Esophagus squamous epithelium (tissue), 4 donors: Measurements from ENCODE around the gene DHX29.

Source experiments
- CTCF ChIP-seq, 6 experiments: fragments of 450-650 bp in 4 of 6; fragments of 200-600 bp in 2 of 6; sonication (generic) in 2 of 6; IDR thresholded peaks; one replicate each; pipeline ENCODE4 v1.5.1; 2016 to 2019; ENCODE audit warnings: antibody characterized with exemption in 6 of 6, mild to moderate bottlenecking in 4 of 6, moderate library complexity in 4 of 6
- POLR2A ChIP-seq, 4 donors: fragments of 450-650 bp; IDR thresholded peaks; one replicate each; pipeline ENCODE4 v1.6.1; 2017; ENCODE audit warnings: antibody characterized with exemption in 4 of 4, mild to moderate bottlenecking in 4 of 4, moderate library complexity in 3 of 4

- TF ChIP-seq POLR2A (IDR thresholded peaks at IDR 0.05) (no peak), CTCF (IDR thresholded peaks at IDR 0.05) (no peak)
These were observed 79.6 kb downstream of the DHX29 start for GRCh38 chr5:55227664-55228430.
